ENCODE measurements around the gene SMTNL1.
"Not testable (repeated sequence)": the region's sequence is repeated elsewhere in the genome, so short reads cannot be mapped to it uniquely, and the experiment has no call there.

The SMTNL1 gene

GRCh38 chr11:57508341-57509170 is 28.8 kb upstream of the SMTNL1 start:
- no peak for DNase-seq (ENCODE audit: low read depth, low spot score)

- no peak for DNase-seq (ENCODE audit: low read depth, low spot score)
Measured at GRCh38 chr11:57511741-57512430, 25.5 kb upstream of the SMTNL1 start.

GRCh38 chr11:57512646-57513451 is 24.5 kb upstream of the SMTNL1 start:
- no peak for DNase-seq (ENCODE audit: low read depth, low spot score)

GRCh38 chr11:57513452-57513795 is 24.0 kb upstream of the SMTNL1 start:
- DNase-seq (ENCODE audit: low read depth, low spot score), result no peak

- no peak for DNase-seq (ENCODE audit: low read depth, low spot score)
Measured at GRCh38 chr11:57513911-57514537, 23.4 kb upstream of the SMTNL1 start.

GRCh38 chr11:57514538-57515331 is 22.7 kb upstream of the SMTNL1 start:
- DNase-seq (ENCODE audit: low read depth, low spot score), result no peak

- no peak for DNase-seq (ENCODE audit: low read depth, low spot score)
Measured at GRCh38 chr11:57515332-57516060, 21.9 kb upstream of the SMTNL1 start, which contains the start of gene SLC43A1. SLC43A1 (minus strand) TSS chr11:57515702; CDS start chr11:57514111, 1,591 bp downstream.

- DNase-seq (ENCODE audit: low read depth, low spot score), result no peak
Measured at GRCh38 chr11:57516061-57516443, 21.3 kb upstream of the SMTNL1 start.

GRCh38 chr11:57521116-57521515 is 16.3 kb upstream of the SMTNL1 start:
- no peak for DNase-seq (ENCODE audit: low read depth, low spot score)

GRCh38 chr11:57523419-57523818 is 14.0 kb upstream of the SMTNL1 start:
- DNase-seq (ENCODE audit: low read depth, low spot score), result no peak

- DNase-seq (ENCODE audit: low read depth, low spot score), result no peak
Measured at GRCh38 chr11:57527056-57527631, 10.3 kb upstream of the SMTNL1 start.

- no peak for DNase-seq (ENCODE audit: low read depth, low spot score)
Measured at GRCh38 chr11:57529012-57529411, 8.4 kb upstream of the SMTNL1 start.

GRCh38 chr11:57530215-57530595 is 7.2 kb upstream of the SMTNL1 start:
- DNase-seq (ENCODE audit: low read depth, low spot score), result no peak

GRCh38 chr11:57530596-57531507 is 6.5 kb upstream of the SMTNL1 start, which contains the start of gene TIMM10:
TIMM10 (minus strand) TSS chr11:57530754; CDS start chr11:57530189, 565 bp downstream.
- peak; percentile 86 for DNase-seq (ENCODE audit: low read depth, low spot score)

- not testable (repeated sequence) for DNase-seq (ENCODE audit: low read depth, low spot score)
Measured at GRCh38 chr11:57534449-57534848, 2.9 kb upstream of the SMTNL1 start.

GRCh38 chr11:57539342-57539741 is 1.9 kb downstream of the SMTNL1 start:
- no peak for DNase-seq (ENCODE audit: low read depth, low spot score)

GRCh38 chr11:57541169-57541568 is 3.8 kb downstream of the SMTNL1 start:
- no peak for DNase-seq (ENCODE audit: low read depth, low spot score)

- no peak for DNase-seq (ENCODE audit: low read depth, low spot score)
Measured at GRCh38 chr11:57542582-57542981, 5.2 kb downstream of the SMTNL1 start.

- DNase-seq (ENCODE audit: low read depth, low spot score), result no peak
Measured at GRCh38 chr11:57543593-57543992, 6.2 kb downstream of the SMTNL1 start.

Measured in brain pericyte (primary cell).